Measurements from ENCODE around the gene SBK3.
A peak's percentile ranks its signal among the peaks of the same experiment; 100 is the strongest.
"Not testable (repeated sequence)": the region's sequence is repeated elsewhere in the genome, so short reads cannot be mapped to it uniquely, and the experiment has no call there.

SBK3 gene

DNA sequence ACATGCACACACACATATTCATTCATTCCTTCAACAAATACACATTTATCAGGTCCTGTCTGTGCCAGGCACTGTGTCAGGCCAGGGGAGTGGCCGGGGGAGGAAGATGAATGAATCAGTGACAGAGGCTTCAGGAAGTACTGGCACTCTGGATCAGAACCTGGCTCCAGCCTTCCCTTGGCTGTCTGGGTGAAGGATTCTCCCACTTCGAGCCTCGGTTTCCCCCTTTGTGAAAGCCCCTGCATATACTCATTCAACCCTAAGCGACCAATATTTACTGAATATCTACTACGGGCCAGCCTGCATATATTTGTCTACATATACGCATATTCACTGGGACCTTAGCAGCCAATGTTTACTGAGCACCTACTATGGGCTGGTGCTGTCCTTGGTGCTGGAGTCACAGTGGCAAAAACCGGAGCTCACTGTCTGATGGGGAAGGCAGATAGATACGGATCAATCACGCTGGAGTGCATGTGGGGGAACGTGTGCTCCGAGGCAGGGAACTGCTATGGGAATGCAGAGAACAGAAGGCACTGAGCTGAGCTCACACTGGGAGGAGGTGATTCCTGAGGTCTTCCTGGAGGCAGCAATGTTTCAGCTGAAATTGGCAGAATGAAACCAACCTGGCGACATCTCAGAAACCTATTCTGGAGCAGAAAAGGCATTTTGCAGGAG is 35.9 kb upstream of the SBK3 start:
- H3K4me1 Mint-ChIP-seq (ENCODE audit: low read depth): peaks cover 21% of the 10 kb centered on the region
- H3K9me3 Mint-ChIP-seq: no peaks in the 10 kb centered on the region
- H3K27ac Mint-ChIP-seq: peak overlapping the region; percentile 71
- H3K27me3 Mint-ChIP-seq (ENCODE audit: low read depth): peaks cover 22% of the 10 kb centered on the region
- peaks cover 11% of the 10 kb centered on the region for H3K36me3 Mint-ChIP-seq (ENCODE audit: low read depth)
- H3K4me3 Mint-ChIP-seq: peak overlapping the region; percentile 88

DNA sequence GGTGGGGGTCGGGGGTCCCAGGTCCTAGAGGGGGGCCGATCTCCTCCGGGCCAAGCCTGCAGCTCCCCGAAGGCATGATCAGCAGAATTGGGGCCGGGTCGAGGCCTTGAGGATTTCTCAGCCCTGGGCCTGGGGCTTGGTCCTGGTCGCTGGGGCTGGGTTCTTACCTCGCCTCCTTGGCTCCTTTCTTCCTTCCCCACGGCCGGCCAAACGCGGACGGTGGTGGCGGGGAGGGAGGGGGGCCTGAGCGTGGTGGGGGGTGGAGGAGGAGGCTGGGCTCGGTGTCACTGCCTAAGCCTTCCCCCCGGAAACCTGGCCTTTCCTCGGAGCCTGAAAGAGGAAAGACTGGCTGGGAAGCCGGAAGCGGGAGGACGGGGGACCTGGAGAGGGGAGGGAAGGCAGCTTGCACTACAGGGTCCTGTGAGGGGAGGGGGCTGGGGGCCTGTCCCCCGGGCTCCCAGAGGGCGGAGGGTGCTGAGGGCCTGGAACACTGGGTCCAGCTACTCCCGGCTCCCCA is 35.3 kb upstream of the SBK3 start, which contains the start of gene ZNF579:
Gene ZNF579, minus strand, starts transcription at position 221 of the 517 bp plus-strand sequence. CDS start 1,209 bp downstream, outside the sequence.
- peak within 1 kb of the TSS; percentile 80 for H3K27ac Mint-ChIP-seq
- peak within 1 kb of the TSS; percentile 88 for H3K4me3 Mint-ChIP-seq
- peaks cover 11% of the 10 kb centered on the region for H3K36me3 Mint-ChIP-seq (ENCODE audit: low read depth)
- H3K4me1 Mint-ChIP-seq (ENCODE audit: low read depth): peaks cover 21% of the 10 kb centered on the region
- H3K27me3 Mint-ChIP-seq (ENCODE audit: low read depth): peaks cover 16% of the 10 kb centered on the region
- no peaks in the 10 kb centered on the region for H3K9me3 Mint-ChIP-seq

DNA sequence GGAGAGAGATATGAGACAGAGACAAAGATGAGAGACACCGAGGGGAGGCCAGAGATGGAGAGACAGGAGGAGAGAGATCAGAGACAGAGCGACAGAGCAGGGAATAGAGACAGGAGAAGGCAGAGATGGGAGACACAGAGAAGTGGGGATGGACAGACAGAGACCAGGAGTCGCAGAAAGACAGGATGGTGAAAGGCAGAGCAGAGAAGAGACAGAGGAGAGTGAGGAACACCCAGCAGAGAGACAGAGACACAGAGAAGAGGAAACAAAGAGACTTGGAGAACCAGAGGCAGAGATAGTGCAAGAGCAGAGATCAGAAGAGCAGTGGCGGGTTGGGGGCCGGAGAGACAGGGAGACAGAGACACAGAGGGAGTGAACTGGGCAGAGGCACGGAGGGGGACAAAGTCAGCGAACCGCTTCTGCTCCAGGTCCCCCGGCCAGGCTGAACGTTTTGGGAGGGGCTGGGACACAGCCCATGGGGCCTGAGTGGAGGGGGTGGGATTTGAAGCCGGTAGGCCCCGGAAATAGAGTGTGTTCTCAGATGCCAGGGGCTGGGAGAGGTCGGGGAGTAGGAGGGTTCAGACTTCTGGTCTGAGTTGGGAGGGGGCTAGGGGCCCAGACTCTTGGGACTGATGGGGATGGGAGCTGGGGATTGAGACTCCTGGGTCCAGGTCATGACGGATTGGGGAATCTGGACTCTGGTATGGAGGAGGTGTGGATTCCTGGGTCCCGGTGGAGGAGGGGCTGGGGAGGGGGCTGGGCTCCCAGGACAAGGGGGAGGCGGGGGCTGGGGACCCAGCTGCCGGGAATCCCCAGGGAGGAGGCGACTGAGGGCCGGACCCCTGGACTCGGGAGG is 34.7 kb upstream of the SBK3 start:
- peaks cover 17% of the 10 kb centered on the region for H3K4me1 Mint-ChIP-seq (ENCODE audit: low read depth)

DNA sequence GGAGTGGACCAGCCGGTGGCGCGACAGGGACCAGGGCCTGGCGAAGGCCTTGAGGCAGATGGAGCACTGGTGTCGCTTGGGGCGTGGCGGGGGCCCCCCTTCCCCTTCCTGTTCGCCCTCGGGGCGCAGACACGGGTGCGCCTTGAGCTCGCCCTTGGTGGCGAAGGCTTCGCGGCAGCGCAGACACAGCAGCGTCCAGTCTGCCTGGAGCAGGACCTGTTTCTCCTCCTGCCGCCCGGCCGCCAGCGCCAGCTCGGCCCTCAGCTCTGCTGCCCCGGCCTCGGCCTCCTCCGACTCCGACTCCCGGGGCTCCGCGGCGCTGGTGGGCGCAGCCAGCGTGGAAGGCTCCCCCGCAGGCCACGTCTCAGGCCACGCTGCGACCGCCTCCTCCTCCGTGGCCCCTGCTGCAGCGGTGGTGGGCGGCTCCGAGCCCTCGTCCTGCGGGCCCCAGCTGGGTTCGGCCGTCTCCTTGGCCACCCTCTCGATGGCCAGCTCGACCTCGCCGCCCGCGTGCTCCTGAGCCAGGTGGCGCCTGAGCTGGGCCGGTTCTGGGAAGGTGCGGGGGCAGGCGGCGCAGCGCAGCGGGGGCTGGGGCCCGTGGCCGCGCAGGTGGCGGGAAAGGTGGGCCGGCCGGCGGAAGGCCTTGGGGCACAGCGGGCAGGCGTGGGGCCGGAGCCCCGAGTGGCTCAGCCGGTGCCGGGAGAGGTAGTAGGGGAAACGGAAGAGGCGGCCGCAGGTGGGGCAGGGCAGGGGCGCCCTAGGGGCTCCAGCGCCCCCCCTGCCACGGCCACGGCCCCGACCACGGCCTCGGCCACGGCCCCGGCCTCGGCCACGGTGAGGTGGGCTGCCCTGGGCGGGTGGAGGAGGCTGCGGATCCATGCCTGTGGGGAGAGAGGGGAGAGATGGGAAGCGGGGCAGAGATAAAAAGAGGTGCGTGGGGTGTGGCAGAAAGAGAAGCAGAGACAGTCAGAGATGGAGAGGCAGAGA is 33.7 kb upstream of the SBK3 start:
- Mint-ChIP-seq H3K9me3 (no peaks in the 10 kb centered on the region), H3K27me3 (ENCODE audit: low read depth) (no peaks in the 10 kb centered on the region), H3K4me1 (ENCODE audit: low read depth) (peaks cover 17% of the 10 kb centered on the region), H3K4me3 (peak overlapping the region; percentile 88), H3K27ac (peak overlapping the region; percentile 80), H3K36me3 (ENCODE audit: low read depth) (peaks cover 11% of the 10 kb centered on the region)

More for the DNA sequence above, 34.7 kb upstream of the SBK3 start:
- Mint-ChIP-seq H3K4me3 (peak overlapping the region; percentile 88), H3K36me3 (ENCODE audit: low read depth) (peaks cover 11% of the 10 kb centered on the region), H3K27me3 (ENCODE audit: low read depth) (peaks cover 9% of the 10 kb centered on the region), H3K27ac (peak overlapping the region; percentile 80), H3K9me3 (no peaks in the 10 kb centered on the region)

DNA sequence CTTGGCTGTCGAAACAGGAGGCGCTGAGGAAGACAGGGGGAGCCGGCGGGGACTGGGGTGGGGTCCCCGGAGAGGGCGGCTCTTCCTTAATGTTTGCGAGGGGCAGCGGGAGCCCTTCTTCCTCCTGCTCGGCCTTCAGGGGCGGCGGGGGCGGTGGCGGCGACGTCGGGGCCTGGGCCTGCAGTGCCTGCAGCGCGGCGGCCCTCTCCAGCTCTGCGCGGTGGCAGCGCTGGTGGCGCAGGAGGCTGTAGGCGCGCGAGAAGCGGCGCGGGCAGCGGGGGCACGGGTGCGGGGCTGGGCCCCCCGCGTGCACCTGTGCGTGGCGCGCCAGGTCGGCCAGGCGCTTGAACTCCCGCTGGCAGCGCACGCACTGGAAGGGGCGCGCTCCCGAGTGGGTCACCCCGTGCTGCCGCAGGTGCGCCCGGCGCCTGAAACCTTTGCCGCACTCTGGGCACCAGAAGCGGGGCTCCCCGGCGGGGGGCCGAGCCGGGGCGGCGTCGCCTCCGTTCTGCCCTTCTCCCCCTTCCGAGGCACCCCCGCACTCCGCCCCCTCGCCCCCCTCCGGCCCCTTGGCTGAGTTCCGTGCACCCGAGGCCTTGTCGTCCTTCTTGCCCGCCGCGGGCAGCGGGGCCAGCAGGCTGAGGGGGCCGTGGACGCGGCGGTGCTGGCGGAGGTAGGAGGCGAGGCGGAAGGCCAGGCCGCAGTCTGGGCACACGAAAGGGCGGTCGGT is 32.9 kb upstream of the SBK3 start:
- Mint-ChIP-seq H3K36me3 (ENCODE audit: low read depth) (peaks cover 11% of the 10 kb centered on the region), H3K4me1 (ENCODE audit: low read depth) (peaks cover 17% of the 10 kb centered on the region), H3K4me3 (no peak overlapping the region), H3K27ac (no peak overlapping the region), H3K27me3 (ENCODE audit: low read depth) (no peaks in the 10 kb centered on the region), H3K9me3 (no peaks in the 10 kb centered on the region)

DNA sequence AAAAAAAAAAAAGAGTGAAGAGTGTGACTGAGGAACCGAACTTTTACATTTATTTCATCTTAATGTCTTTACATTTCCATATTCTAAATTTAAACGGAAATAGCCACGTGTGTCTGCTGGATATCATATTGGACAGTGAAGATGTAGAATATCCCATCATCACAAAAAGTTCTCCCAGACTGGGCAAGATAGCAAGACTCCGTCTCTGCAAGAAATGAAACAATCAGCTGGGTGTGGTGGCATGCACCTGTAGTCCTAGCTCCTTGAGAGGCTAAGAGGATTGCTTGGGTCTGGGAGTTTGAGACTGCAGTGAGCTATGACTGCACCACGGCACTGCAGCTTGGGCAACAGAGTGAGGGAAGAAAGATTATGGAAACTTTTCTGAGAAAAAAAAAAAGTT is 31.4 kb upstream of the SBK3 start:
- Mint-ChIP-seq H3K36me3 (ENCODE audit: low read depth) (peaks cover 11% of the 10 kb centered on the region), H3K4me1 (ENCODE audit: low read depth) (peaks cover 13% of the 10 kb centered on the region), H3K27me3 (ENCODE audit: low read depth) (no peaks in the 10 kb centered on the region), H3K27ac (peak overlapping the region; percentile 17), H3K9me3 (no peaks in the 10 kb centered on the region), H3K4me3 (peak overlapping the region; percentile 29)

DNA sequence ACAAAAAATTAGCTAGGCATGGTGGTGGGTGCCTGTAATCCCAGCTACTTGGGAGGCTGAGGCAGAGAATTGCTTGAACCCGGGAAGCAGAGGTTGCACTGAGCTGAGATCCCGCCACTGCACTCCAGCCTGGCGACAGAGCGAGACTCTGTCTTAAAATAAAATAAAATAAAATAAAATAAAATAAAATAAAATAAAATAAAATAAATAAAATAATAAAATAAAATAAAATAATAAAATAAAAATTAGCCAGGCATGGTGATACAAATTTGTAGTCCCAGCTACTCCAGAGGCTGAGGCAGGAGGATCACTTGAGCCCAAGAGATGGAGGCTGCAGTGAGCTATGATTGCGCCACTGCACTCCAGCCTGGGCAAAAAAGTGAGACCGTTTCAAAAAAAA is 28.6 kb upstream of the SBK3 start:
- H3K27ac Mint-ChIP-seq; H3K4me3 Mint-ChIP-seq; H3K27me3 Mint-ChIP-seq (ENCODE audit: low read depth); H3K4me1 Mint-ChIP-seq (ENCODE audit: low read depth); H3K9me3 Mint-ChIP-seq; H3K36me3 Mint-ChIP-seq (ENCODE audit: low read depth): not testable (repeated sequence)

DNA sequence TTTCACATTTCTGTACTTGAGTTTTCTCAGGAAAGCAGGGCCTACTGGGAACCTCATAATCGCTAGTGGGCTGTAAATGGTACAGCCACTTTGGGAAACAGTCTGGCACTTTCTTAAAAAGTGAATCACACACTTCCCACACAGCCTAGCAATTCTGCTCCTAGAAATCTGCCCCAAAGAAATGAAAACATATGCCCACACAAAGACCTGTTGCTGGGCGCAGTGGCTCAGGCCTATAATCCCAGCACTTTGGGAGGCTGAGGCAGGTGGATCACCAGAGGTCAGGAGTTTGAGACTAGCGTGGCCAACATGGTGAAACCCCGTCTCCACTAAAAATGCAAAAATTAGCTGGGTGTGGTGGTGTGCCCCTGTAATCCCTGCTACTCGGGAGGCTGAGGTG is 24.1 kb upstream of the SBK3 start:
- H3K4me1 Mint-ChIP-seq (ENCODE audit: low read depth); H3K9me3 Mint-ChIP-seq; H3K4me3 Mint-ChIP-seq; H3K27ac Mint-ChIP-seq; H3K27me3 Mint-ChIP-seq (ENCODE audit: low read depth); H3K36me3 Mint-ChIP-seq (ENCODE audit: low read depth): not testable (repeated sequence)

DNA sequence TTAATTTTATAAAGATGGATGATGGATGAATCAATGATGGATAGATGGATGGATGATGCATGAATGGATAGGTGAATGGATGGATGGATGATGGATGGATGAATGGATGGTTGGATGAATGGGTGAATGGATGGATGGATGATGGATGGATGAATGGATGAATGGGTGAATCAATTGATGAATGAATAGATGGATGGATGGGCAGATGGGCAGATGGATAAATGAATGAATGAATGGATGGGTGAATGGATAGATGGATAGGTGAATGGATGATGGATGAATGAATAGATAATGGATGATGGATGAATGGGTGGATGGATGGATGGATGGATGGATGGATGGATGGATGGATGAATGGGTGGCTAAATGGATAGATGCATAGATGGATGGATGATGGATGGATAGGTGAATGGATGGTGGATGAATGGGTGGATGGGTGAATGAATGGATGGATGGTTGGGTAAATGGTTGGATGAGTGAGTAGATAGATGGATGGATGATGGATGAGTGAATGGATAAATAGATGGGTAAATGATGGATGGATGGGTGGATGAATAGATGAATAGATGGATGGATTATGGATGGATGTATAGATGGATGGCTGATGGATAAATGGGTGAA is 22.5 kb upstream of the SBK3 start:
- H3K4me1 Mint-ChIP-seq (ENCODE audit: low read depth): no peaks in the 10 kb centered on the region
- H3K27ac Mint-ChIP-seq: no peak overlapping the region
- no peaks in the 10 kb centered on the region for H3K9me3 Mint-ChIP-seq
- H3K4me3 Mint-ChIP-seq: no peak overlapping the region
- H3K27me3 Mint-ChIP-seq (ENCODE audit: low read depth): no peaks in the 10 kb centered on the region
- no peaks in the 10 kb centered on the region for H3K36me3 Mint-ChIP-seq (ENCODE audit: low read depth)

DNA sequence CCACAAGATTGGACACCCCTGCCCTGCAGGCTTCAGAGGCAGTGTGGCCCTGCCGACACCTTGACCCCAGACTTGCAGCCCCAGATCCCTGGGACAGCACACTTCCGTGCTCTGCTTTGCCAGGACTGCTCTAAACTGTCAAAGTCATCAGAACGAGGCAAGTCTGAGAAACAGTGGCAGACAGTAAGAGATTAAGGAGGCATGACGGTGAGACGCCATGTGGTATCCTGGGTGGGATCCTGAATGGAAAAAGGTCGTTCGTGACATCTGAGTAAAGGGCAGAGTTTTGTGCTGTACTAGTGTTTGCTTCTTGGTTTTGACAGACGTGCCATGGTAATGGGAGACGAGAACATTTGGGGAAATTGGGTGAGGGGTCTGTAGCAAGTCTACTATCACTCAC is 21.5 kb upstream of the SBK3 start:
- H3K9me3 Mint-ChIP-seq: no peaks in the 10 kb centered on the region
- no peaks in the 10 kb centered on the region for H3K4me1 Mint-ChIP-seq (ENCODE audit: low read depth)
- H3K27ac Mint-ChIP-seq: no peak overlapping the region
- no peaks in the 10 kb centered on the region for H3K27me3 Mint-ChIP-seq (ENCODE audit: low read depth)
- H3K36me3 Mint-ChIP-seq (ENCODE audit: low read depth): no peaks in the 10 kb centered on the region
- no peak overlapping the region for H3K4me3 Mint-ChIP-seq

DNA sequence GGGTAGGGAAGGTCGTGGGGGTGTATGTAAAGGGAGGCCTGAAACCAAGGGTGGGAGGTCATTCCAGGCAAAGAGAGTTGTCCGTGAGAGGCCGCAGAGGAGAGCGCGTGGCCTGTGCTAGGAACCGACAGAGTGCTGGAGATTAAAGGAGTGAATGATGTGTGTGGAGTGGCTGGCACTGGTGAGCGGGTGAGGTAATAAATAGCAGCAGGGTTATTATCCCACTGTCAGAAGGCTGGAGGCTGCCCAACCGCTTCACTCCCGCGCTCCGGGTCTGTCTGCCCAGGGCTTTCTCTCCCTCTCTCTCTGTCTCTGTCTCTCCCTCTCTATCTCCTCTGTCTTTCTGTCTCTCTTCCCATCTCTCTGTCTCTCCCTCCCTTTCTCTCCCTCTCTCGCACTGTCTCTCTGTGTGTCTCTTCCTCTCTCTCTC is 17.9 kb upstream of the SBK3 start:
- peaks cover 5% of the 10 kb centered on the region for H3K9me3 Mint-ChIP-seq
- H3K27ac Mint-ChIP-seq: no peak overlapping the region
- no peaks in the 10 kb centered on the region for H3K4me1 Mint-ChIP-seq (ENCODE audit: low read depth)
- no peak overlapping the region for H3K4me3 Mint-ChIP-seq
- H3K36me3 Mint-ChIP-seq (ENCODE audit: low read depth): no peaks in the 10 kb centered on the region
- peaks cover 9% of the 10 kb centered on the region for H3K27me3 Mint-ChIP-seq (ENCODE audit: low read depth)

DNA sequence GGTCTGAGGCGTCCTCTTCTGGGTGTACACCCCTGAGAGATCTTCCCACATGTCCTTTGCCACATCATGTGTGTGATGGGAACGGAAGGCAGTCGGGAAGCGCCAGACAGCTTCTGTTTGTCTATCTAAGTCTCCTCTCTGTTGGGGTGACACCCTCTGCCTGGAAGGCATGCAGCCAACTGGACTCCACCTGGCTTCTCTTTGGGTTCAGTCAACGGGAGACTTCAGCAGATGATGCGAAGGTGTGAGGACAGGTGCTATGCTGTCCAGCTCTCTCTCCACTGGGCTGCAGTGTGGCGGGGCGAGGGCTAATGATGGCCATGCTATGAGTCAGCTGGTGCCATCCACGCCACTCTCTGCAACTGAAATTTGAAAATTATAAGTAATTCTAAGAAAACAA is 14.3 kb upstream of the SBK3 start:
- no peaks in the 10 kb centered on the region for H3K36me3 Mint-ChIP-seq (ENCODE audit: low read depth)
- peaks cover 5% of the 10 kb centered on the region for H3K9me3 Mint-ChIP-seq
- H3K4me3 Mint-ChIP-seq: no peak overlapping the region
- peaks cover 9% of the 10 kb centered on the region for H3K27me3 Mint-ChIP-seq (ENCODE audit: low read depth)
- no peak overlapping the region for H3K27ac Mint-ChIP-seq
- no peaks in the 10 kb centered on the region for H3K4me1 Mint-ChIP-seq (ENCODE audit: low read depth)

DNA sequence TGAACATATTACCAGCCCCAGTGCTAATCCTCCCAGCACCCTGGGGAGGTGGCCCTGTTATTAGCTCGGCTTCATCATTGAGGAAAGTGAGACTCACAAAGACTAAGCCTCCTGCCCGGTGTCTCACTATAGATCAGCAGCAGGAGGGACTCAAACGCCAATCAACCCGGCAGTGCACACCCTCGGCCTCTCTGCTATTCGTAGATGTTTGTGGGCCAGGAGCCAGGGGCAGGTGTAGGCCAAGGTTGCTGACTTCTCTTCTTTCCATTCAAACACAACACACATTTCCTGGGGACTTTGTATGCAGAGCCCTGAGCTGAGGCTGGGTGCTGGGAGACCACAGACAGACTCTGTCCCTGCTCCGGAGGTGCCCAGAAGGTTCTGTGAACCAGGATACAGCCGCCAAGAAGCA is 9.4 kb upstream of the SBK3 start:
- Mint-ChIP-seq H3K4me3 (no peak overlapping the region), H3K27me3 (ENCODE audit: low read depth) (no peaks in the 10 kb centered on the region), H3K4me1 (ENCODE audit: low read depth) (peaks cover 3% of the 10 kb centered on the region), H3K27ac (no peak overlapping the region), H3K9me3 (no peaks in the 10 kb centered on the region), H3K36me3 (ENCODE audit: low read depth) (no peaks in the 10 kb centered on the region)

Measured in T-helper 1 cell treated with Interleukin-12 subunit alpha and Interleukin-12 subunit beta and Interleukin-4 antibody, amounts not matched to agents 30 μg/mL and 1 μg/mL, for 36 hours (primary cell).